CD14-positive monocyte (primary cell): Measurements from ENCODE around the gene LGALS1. TPM values are rescaled to one million over a fixed set of nuclear protein-coding genes. Genes with fewer than 3 reads are reported as not detected.

ENCODE experiments used
- DNase-seq, 3 donors: peaks; one replicate each; pipeline ENCODE4 v3.0.0-alpha.2; 2011 to 2022
- H2AFZ ChIP-seq: 2 replicates; pipeline ENCODE4 v1.6.0; 2012; ENCODE audit warnings: mild to moderate bottlenecking, low read depth, low read length, inconsistent platforms; ENCODE audit not compliant: insufficient read depth, poor library complexity, severe bottlenecking
- H3K27ac ChIP-seq, 2 donors: 1 replicate in 1 of 2; 2 replicates in 1 of 2; pipeline ENCODE4 v1.5.1; 2012 to 2013; ENCODE audit warnings: low read length in 2 of 2, control low read depth in 1 of 2, inconsistent platforms in 1 of 2, low read depth in 1 of 2, mild to moderate bottlenecking in 1 of 2
- H3K27me3 ChIP-seq, 2 donors: one replicate each; pipeline versions ENCODE4 v1.6.0 to v1.6.1; 2011 to 2013; ENCODE audit warnings: low read length in 2 of 2; ENCODE audit not compliant: control insufficient read depth in 2 of 2, insufficient read depth in 2 of 2
- H3K36me3 ChIP-seq, 2 donors: replicated peaks in 1 of 2; 1 replicate in 1 of 2; 2 replicates in 1 of 2; pipeline versions ENCODE4 v1.5.1 to v1.6.1; 2012 to 2013; ENCODE audit warnings: low read length in 2 of 2, control low read depth in 1 of 2, inconsistent platforms in 1 of 2, mild to moderate bottlenecking in 1 of 2; ENCODE audit not compliant: insufficient read depth in 2 of 2, control insufficient read depth in 1 of 2
- H3K4me1 ChIP-seq, 2 donors: 1 replicate in 1 of 2; 2 replicates in 1 of 2; pipeline versions ENCODE4 v1.5.1 to v1.6.1; 2012 to 2013; ENCODE audit warnings: low read length in 2 of 2, control low read depth in 1 of 2, inconsistent platforms in 1 of 2, mild to moderate bottlenecking in 1 of 2, moderate library complexity in 1 of 2; ENCODE audit not compliant: insufficient read depth in 2 of 2, control insufficient read depth in 1 of 2
- H3K4me2 ChIP-seq: replicated peaks from 2 replicates; pipeline ENCODE3; 2012; ENCODE audit warnings: low read length, moderate library complexity, mild to moderate bottlenecking; ENCODE audit not compliant: poor library complexity, severe bottlenecking; ENCODE audit errors: extremely low read depth
- H3K4me3 ChIP-seq, 3 experiments: fragments of 200-600 bp in 1 of 3; sonication (generic) in 1 of 3; replicated peaks in 1 of 3; 1 replicate in 2 of 3; 2 replicates in 1 of 3; pipeline ENCODE4 v1.5.1; 2011 to 2013; ENCODE audit warnings: low read length in 3 of 3, mild to moderate bottlenecking in 3 of 3, control low read depth in 2 of 3, low read depth in 2 of 3, inconsistent platforms in 1 of 3, moderate library complexity in 1 of 3
- H3K79me2 ChIP-seq: 2 replicates; pipeline ENCODE4 v1.6.0; 2012; ENCODE audit warnings: mild to moderate bottlenecking, control low read depth, inconsistent platforms, low read length, moderate library complexity; ENCODE audit not compliant: insufficient read depth
- H3K9ac ChIP-seq: 2 replicates; pipeline ENCODE4 v1.6.0; 2017; ENCODE audit warnings: low read length, mild to moderate bottlenecking; ENCODE audit not compliant: insufficient read depth, poor library complexity, severe bottlenecking
- H3K9me3 ChIP-seq, 2 donors: replicated peaks in 1 of 2; 1 replicate in 1 of 2; 2 replicates in 1 of 2; pipeline versions ENCODE4 v1.5.1 to v1.6.1; 2012 to 2013; ENCODE audit warnings: low read length in 2 of 2, control low read depth in 1 of 2; ENCODE audit not compliant: control insufficient read depth in 1 of 2, insufficient read depth in 1 of 2
- H4K20me1 ChIP-seq: 2 replicates; pipeline ENCODE4 v1.6.0; 2012; ENCODE audit warnings: mild to moderate bottlenecking, low read length, control low read depth, moderate library complexity; ENCODE audit not compliant: insufficient read depth
- H3K27ac Mint-ChIP-seq, 7 donors: one replicate each; pipeline ENCODE4 v1.8.0; 2020; ENCODE audit warnings: mild to moderate bottlenecking in 7 of 7, mixed read lengths in 7 of 7, moderate library complexity in 6 of 7, inconsistent platforms in 2 of 7
- H3K27me3 Mint-ChIP-seq, 3 donors: one replicate each; pipeline ENCODE4 v1.8.0; 2021 to 2022; ENCODE audit warnings: low read depth in 3 of 3, mild to moderate bottlenecking in 3 of 3, mixed read lengths in 3 of 3, moderate library complexity in 3 of 3, inconsistent platforms in 1 of 3
- H3K36me3 Mint-ChIP-seq, 2 donors: one replicate each; pipeline ENCODE4 v1.8.0; 2020; ENCODE audit warnings: mixed read lengths in 2 of 2, inconsistent platforms in 1 of 2, mild to moderate bottlenecking in 1 of 2
- H3K4me1 Mint-ChIP-seq: one replicate; pipeline ENCODE4 v1.8.0; 2020; ENCODE audit warnings: mild to moderate bottlenecking, mixed read lengths
- H3K4me3 Mint-ChIP-seq, 2 donors: one replicate each; pipeline ENCODE4 v1.8.0; 2020; ENCODE audit warnings: mild to moderate bottlenecking in 2 of 2, mixed read lengths in 2 of 2, moderate library complexity in 1 of 2
- H3K9me3 Mint-ChIP-seq, 7 donors: one replicate each; pipeline ENCODE4 v1.8.0; 2020 to 2022; ENCODE audit warnings: mixed read lengths in 7 of 7, mild to moderate bottlenecking in 6 of 7, moderate library complexity in 6 of 7, inconsistent platforms in 2 of 7
- WGBS: methylation state at CpG from one replicate; pipeline ENCODE4 v1.1.5; 2013; ENCODE audit warnings: missing lambda C conversion rate; ENCODE audit not compliant: insufficient coverage; 5-methylcytosine and 5-hydroxymethylcytosine counted together
- intact Hi-C, 2 donors: fragments of 100-400 bp; cut with micrococcal nuclease; formaldehyde crosslinking; loops; one replicate each; pipeline versions ENCODE4 v1.15.0 to v1.15.1; 2023
- polyA plus RNA-seq, 3 donors: library from polyadenylated mRNA; depleted of rRNA in 1 of 3; unstranded in 2 of 3; stranded (reverse) in 1 of 3; fragments of 300-500 nt in 2 of 3; fragments of >200 nt in 1 of 3; fragmentation: Illumina TruSeq in 2 of 3; gene quantifications; 1 replicate in 2 of 3; 2 replicates in 1 of 3; pipeline ENCODE4 v1.2.3, GENCODE V29; 2012 to 2021
- small RNA-seq: library from RNA; depleted of rRNA; stranded (forward); fragments of <200 nt; gene quantifications from one replicate; pipeline ENCODE3, GENCODE V24; 2012; ENCODE audit warnings: low read depth; ENCODE audit not compliant: insufficient read length
- TF ChIP-seq, protein P1 (sequence below): fragments of 200-600 bp; IDR thresholded peaks from one replicate; pipeline ENCODE4 v1.8.0; 2022; ENCODE audit warnings: antibody characterized with exemption, mild to moderate bottlenecking

LGALS1 gene
- polyA plus RNA-seq, 3 donors, result 1,719 to 2,320 (median 1,844) TPM

DNA sequence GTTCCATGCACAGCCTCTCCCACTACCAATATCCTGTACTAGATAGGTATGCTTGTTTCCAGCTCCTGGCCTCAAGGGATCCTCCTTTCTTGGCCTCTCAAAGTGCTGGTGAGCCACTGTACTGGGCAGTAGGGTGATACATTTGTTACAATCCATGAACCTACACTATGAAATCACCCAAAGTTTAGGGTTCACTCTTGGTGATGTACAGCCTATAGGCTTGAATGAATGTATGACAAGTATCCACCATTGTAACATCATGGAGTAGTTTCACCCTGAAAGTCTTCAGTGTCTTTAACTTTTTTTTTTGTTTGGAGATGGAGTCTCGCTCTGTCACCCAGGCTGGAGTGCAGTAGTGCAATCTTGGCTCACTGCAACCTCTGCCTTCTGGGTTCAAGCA is 53.2 kb downstream of the LGALS1 start:
- H3K36me3 Mint-ChIP-seq, result peaks cover 3 to 18% of the 10 kb centered on the region in 2 donors
- H3K4me3 Mint-ChIP-seq, result no peak overlapping the region
- Histone ChIP-seq H3K79me2 (no peaks in the 10 kb centered on the region), H2AFZ (peak overlapping the region; percentile 69), H3K4me2 (peak overlapping the region; percentile 40), H3K9me3 (no peaks in the 10 kb centered on the region), H3K9ac (no peak overlapping the region), H3K4me1 (peaks cover 55 to 67% of the 10 kb centered on the region in 2 donors), H4K20me1 (no peaks in the 10 kb centered on the region), H3K4me3 (peak overlapping the region in 1 of 3 experiments; percentile 27), H3K36me3 (no peaks in the 10 kb centered on the region), H3K27me3 (no peaks in the 10 kb centered on the region), H3K27ac (peak overlapping the region; percentile 6 to 73)
- 100% methylated on average over 1 of the region's 1 CpG for WGBS
- intact Hi-C loops, result no loop called here
- peaks cover 0 to 10% (median 5%) of the 10 kb centered on the region in 7 donors for H3K9me3 Mint-ChIP-seq
- H3K27ac Mint-ChIP-seq, result peak overlapping the region; percentile 72 to 90 (median 83)
- TF ChIP-seq, protein P1, sequence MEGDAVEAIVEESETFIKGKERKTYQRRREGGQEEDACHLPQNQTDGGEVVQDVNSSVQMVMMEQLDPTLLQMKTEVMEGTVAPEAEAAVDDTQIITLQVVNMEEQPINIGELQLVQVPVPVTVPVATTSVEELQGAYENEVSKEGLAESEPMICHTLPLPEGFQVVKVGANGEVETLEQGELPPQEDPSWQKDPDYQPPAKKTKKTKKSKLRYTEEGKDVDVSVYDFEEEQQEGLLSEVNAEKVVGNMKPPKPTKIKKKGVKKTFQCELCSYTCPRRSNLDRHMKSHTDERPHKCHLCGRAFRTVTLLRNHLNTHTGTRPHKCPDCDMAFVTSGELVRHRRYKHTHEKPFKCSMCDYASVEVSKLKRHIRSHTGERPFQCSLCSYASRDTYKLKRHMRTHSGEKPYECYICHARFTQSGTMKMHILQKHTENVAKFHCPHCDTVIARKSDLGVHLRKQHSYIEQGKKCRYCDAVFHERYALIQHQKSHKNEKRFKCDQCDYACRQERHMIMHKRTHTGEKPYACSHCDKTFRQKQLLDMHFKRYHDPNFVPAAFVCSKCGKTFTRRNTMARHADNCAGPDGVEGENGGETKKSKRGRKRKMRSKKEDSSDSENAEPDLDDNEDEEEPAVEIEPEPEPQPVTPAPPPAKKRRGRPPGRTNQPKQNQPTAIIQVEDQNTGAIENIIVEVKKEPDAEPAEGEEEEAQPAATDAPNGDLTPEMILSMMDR, result no peak
- peaks cover 0 to 5% (median 0%) of the 10 kb centered on the region in 3 donors for H3K27me3 Mint-ChIP-seq
- DNase-seq, result no peak
- peaks cover 54% of the 10 kb centered on the region for H3K4me1 Mint-ChIP-seq

Small RNA genes within 50 kb of the gene (small RNA-seq; reads per million reads assigned to genes)
- not detected for gene RN7SL385P

Other genes with a start within 250 kb of the LGALS1 start
- gene ELFN2, start 248.2 kb upstream of the LGALS1 start, polyA plus RNA-seq, result under 1 TPM in 1 of 3 donors, not detected in 2; 0.01 TPM
- 100 to 1,000 TPM in 2 of 3 donors, 10 to 100 TPM in 1; 84.1 to 196 (median 181) TPM for gene MFNG, start 189.3 kb upstream of the LGALS1 start, polyA plus RNA-seq
- gene CARD10, start 156.2 kb upstream of the LGALS1 start, polyA plus RNA-seq, result under 1 TPM in 1 of 3 donors, not detected in 2; 0.03 TPM
- 10 to 100 TPM in 1 of 3 donors, 1 to 10 TPM in 2; 5.9 to 13.2 (median 8.5) TPM for gene CDC42EP1, start 115.2 kb upstream of the LGALS1 start, polyA plus RNA-seq
- gene LGALS2, start 95.5 kb upstream of the LGALS1 start, polyA plus RNA-seq, result 100 to 1,000 TPM; 654 to 878 (median 865) TPM
- 10 to 100 TPM; 19.8 to 91.0 (median 24.8) TPM for gene GGA1, start 66.8 kb upstream of the LGALS1 start, polyA plus RNA-seq
- gene SH3BP1, start 36.0 kb upstream of the LGALS1 start, polyA plus RNA-seq, result 100 to 1,000 TPM in 1 of 3 donors, 10 to 100 TPM in 2; 20.0 to 214 (median 20.0) TPM
- gene PDXP, start 16.9 kb upstream of the LGALS1 start, polyA plus RNA-seq, result 1 to 10 TPM; 1.0 to 4.7 (median 4.3) TPM
- gene NOL12, start 10.7 kb downstream of the LGALS1 start, polyA plus RNA-seq, result 10 to 100 TPM; 47.3 to 52.0 (median 49.2) TPM
- gene TRIOBP, start 21.4 kb downstream of the LGALS1 start, polyA plus RNA-seq, result 10 to 100 TPM; 43.0 to 46.6 (median 44.7) TPM
- gene GCAT, start 132.3 kb downstream of the LGALS1 start, polyA plus RNA-seq, result 1 to 10 TPM in 2 of 3 donors, under 1 TPM in 1; 0.56 to 1.9 (median 1.1) TPM
- gene GALR3, start 147.7 kb downstream of the LGALS1 start, polyA plus RNA-seq, result not detected
- 10 to 100 TPM in 1 of 3 donors, 1 to 10 TPM in 2; 7.4 to 20.6 (median 9.5) TPM for gene ANKRD54, start 168.7 kb downstream of the LGALS1 start, polyA plus RNA-seq
- 100 to 1,000 TPM; 209 to 503 (median 246) TPM for gene EIF3L, start 173.8 kb downstream of the LGALS1 start, polyA plus RNA-seq
- 1 to 10 TPM in 2 of 3 donors, under 1 TPM in 1; 0.51 to 7.0 (median 1.3) TPM for gene MICALL1, start 230.7 kb downstream of the LGALS1 start, polyA plus RNA-seq